ENCODE measurements around the gene KIF26A. TPM values are rescaled to one million over a fixed set of nuclear protein-coding genes. Genes with fewer than 3 reads are reported as not detected.
A peak's percentile ranks its signal among the peaks of the same experiment; 100 is the strongest.

The KIF26A gene
- polyA plus RNA-seq, 1 of the 3 experiments (the other 2 are of a cell fraction), result 1.7 TPM

GRCh38 chr14:104154246-104154645 is 15.9 kb downstream of the KIF26A start:
- TF ChIP-seq, protein P1, sequence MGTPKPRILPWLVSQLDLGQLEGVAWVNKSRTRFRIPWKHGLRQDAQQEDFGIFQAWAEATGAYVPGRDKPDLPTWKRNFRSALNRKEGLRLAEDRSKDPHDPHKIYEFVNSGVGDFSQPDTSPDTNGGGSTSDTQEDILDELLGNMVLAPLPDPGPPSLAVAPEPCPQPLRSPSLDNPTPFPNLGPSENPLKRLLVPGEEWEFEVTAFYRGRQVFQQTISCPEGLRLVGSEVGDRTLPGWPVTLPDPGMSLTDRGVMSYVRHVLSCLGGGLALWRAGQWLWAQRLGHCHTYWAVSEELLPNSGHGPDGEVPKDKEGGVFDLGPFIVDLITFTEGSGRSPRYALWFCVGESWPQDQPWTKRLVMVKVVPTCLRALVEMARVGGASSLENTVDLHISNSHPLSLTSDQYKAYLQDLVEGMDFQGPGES (IDR thresholded peaks at IDR 0.05; ENCODE audit: low read depth, low read length), result no peak
- TF ChIP-seq, protein P2, sequence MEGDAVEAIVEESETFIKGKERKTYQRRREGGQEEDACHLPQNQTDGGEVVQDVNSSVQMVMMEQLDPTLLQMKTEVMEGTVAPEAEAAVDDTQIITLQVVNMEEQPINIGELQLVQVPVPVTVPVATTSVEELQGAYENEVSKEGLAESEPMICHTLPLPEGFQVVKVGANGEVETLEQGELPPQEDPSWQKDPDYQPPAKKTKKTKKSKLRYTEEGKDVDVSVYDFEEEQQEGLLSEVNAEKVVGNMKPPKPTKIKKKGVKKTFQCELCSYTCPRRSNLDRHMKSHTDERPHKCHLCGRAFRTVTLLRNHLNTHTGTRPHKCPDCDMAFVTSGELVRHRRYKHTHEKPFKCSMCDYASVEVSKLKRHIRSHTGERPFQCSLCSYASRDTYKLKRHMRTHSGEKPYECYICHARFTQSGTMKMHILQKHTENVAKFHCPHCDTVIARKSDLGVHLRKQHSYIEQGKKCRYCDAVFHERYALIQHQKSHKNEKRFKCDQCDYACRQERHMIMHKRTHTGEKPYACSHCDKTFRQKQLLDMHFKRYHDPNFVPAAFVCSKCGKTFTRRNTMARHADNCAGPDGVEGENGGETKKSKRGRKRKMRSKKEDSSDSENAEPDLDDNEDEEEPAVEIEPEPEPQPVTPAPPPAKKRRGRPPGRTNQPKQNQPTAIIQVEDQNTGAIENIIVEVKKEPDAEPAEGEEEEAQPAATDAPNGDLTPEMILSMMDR (IDR thresholded peaks at IDR 0.05), result no peak
- TF ChIP-seq YY1 (IDR thresholded peaks at IDR 0.05; ENCODE audit: low read depth) (no peak), EZH2phosphoT487 (IDR thresholded peaks at IDR 0.05; ENCODE audit: borderline replicate concordance, low read depth) (no peak), RCOR1 (IDR thresholded peaks at IDR 0.05; ENCODE audit: low read length) (no peak), REST (IDR thresholded peaks at IDR 0.05; ENCODE audit: low read depth, low read length) (no peak), GATA2 (CRISPR knock-in tag; IDR thresholded peaks at IDR 0.05) (no peak), TEAD4 (IDR thresholded peaks at IDR 0.05; ENCODE audit: borderline replicate concordance, insufficient read depth) (no peak), RFX5 (IDR thresholded peaks at IDR 0.05; ENCODE audit: low read length) (no peak), FOXJ3 (CRISPR knock-in tag; IDR thresholded peaks at IDR 0.05) (no peak), JUND (IDR thresholded peaks at IDR 0.05) (no peak), TAF1 (IDR thresholded peaks at IDR 0.05; ENCODE audit: borderline replicate concordance, low read depth, low read length) (no peak), NFIC (IDR thresholded peaks at IDR 0.05; ENCODE audit: borderline replicate concordance) (no peak), MEF2A (IDR thresholded peaks at IDR 0.05; ENCODE audit: borderline replicate concordance, low read depth) (no peak), FOSL2 (IDR thresholded peaks at IDR 0.05; ENCODE audit: borderline replicate concordance, low read depth) (no peak), SIN3A (IDR thresholded peaks at IDR 0.05; ENCODE audit: borderline replicate concordance, low read depth, low read length) (no peak), PBX3 (IDR thresholded peaks at IDR 0.05) (no peak), FOXM1 (IDR thresholded peaks at IDR 0.05; ENCODE audit: low read depth) (no peak)
- TF ChIP-seq, protein P3, sequence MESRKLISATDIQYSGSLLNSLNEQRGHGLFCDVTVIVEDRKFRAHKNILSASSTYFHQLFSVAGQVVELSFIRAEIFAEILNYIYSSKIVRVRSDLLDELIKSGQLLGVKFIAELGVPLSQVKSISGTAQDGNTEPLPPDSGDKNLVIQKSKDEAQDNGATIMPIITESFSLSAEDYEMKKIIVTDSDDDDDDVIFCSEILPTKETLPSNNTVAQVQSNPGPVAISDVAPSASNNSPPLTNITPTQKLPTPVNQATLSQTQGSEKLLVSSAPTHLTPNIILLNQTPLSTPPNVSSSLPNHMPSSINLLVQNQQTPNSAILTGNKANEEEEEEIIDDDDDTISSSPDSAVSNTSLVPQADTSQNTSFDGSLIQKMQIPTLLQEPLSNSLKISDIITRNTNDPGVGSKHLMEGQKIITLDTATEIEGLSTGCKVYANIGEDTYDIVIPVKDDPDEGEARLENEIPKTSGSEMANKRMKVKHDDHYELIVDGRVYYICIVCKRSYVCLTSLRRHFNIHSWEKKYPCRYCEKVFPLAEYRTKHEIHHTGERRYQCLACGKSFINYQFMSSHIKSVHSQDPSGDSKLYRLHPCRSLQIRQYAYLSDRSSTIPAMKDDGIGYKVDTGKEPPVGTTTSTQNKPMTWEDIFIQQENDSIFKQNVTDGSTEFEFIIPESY (IDR thresholded peaks at IDR 0.05; ENCODE audit: borderline replicate concordance, low read depth), result no peak
- TF ChIP-seq, protein P4, sequence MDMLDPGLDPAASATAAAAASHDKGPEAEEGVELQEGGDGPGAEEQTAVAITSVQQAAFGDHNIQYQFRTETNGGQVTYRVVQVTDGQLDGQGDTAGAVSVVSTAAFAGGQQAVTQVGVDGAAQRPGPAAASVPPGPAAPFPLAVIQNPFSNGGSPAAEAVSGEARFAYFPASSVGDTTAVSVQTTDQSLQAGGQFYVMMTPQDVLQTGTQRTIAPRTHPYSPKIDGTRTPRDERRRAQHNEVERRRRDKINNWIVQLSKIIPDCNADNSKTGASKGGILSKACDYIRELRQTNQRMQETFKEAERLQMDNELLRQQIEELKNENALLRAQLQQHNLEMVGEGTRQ (IDR thresholded peaks at IDR 0.05; ENCODE audit: borderline replicate concordance, low read depth, low read length), result no peak
- peak overlapping the region in 1 of 2 experiments; percentile 43; a peak in 1 of 4 replicates for H3K27ac ChIP-seq (ENCODE audit: low read depth in 2 of 2, low read length in 1 of 2)
- H3K79me2 ChIP-seq (ENCODE audit: insufficient read depth), result no peaks in the 10 kb centered on the region
- no peaks in the 10 kb centered on the region for H4K20me1 ChIP-seq (ENCODE audit: insufficient read depth)
- H3K4me2 ChIP-seq, result no peak overlapping the region
- POLR2A ChIA-PET, result no interaction called here
- no peak overlapping the region for H3K9ac ChIP-seq
- peaks cover 11 to 94% of the 10 kb centered on the region in 2 experiments; a peak in 2 of 4 replicates for H3K4me1 ChIP-seq (ENCODE audit: control insufficient read depth in 1 of 2, insufficient read depth in 2 of 2, low read depth in 1 of 2, low read length in 1 of 2)
- no peaks in the 10 kb centered on the region for H3K27me3 ChIP-seq (ENCODE audit: insufficient read depth)
- H3F3A ChIP-seq (replicated peaks; ENCODE audit: insufficient read depth), result no peaks in the 10 kb centered on the region
- no peak for DNase-seq
- no peak overlapping the region for H2AFZ ChIP-seq (ENCODE audit: low read depth)
- no peaks in the 10 kb centered on the region for H3K36me3 ChIP-seq (replicated peaks in 1 of 2; ENCODE audit: control insufficient read depth in 1 of 2, insufficient read depth in 2 of 2, low read length in 1 of 2)
- no peaks in the 10 kb centered on the region for H3K9me3 ChIP-seq
- H3K4me3 ChIP-seq (ENCODE audit: low read depth in 2 of 2, low read length in 1 of 2), result no peak overlapping the region
- CTCF ChIA-PET, result interaction anchor here (0.7 to 1.4 kb wide), 3 partner anchors 17 to 410 kb away, joined by 3 to 4 read pairs (median 3); no protein-coding TSS in a partner anchor
- no peaks in the 10 kb centered on the region for H3K9me2 ChIP-seq
- WGBS (ENCODE audit: low lambda C conversion rate), result 92% methylated on average over 9 of the region's 15 CpGs

Measured in SK-N-SH (cell line).